ENCODE measurements around the gene HMX1.

Gene HMX1

GRCh38 chr4:8892556-8893226 is 21.1 kb upstream of the HMX1 start:
- no peak for DNase-seq (ENCODE audit: low spot score)

- DNase-seq (ENCODE audit: low spot score) = no peak
Measured at GRCh38 chr4:8891646-8892555, 20.3 kb upstream of the HMX1 start.

- no peak for DNase-seq (ENCODE audit: low spot score)
Measured at GRCh38 chr4:8891255-8891645, 19.6 kb upstream of the HMX1 start.

- no peak for DNase-seq (ENCODE audit: low spot score)
Measured at GRCh38 chr4:8888856-8889255, 17.2 kb upstream of the HMX1 start.

GRCh38 chr4:8886612-8887406 is 15.2 kb upstream of the HMX1 start:
- DNase-seq (ENCODE audit: low spot score) = no peak

- no peak for DNase-seq (ENCODE audit: low spot score)
Measured at GRCh38 chr4:8882239-8882638, 10.6 kb upstream of the HMX1 start.

- DNase-seq (ENCODE audit: low spot score) = no peak
Measured at GRCh38 chr4:8880851-8881250, 9.2 kb upstream of the HMX1 start.

GRCh38 chr4:8879574-8879973 is 7.9 kb upstream of the HMX1 start:
- no peak for DNase-seq (ENCODE audit: low spot score)

GRCh38 chr4:8878421-8878820 is 6.8 kb upstream of the HMX1 start:
- no peak for DNase-seq (ENCODE audit: low spot score)

GRCh38 chr4:8877780-8878040 is 6.1 kb upstream of the HMX1 start:
- no peak for DNase-seq (ENCODE audit: low spot score)

- no peak for DNase-seq (ENCODE audit: low spot score)
Measured at GRCh38 chr4:8876982-8877779, 5.5 kb upstream of the HMX1 start.

GRCh38 chr4:8874896-8875680 is 3.4 kb upstream of the HMX1 start:
- DNase-seq (ENCODE audit: low spot score) = no peak

- DNase-seq (ENCODE audit: low spot score) = no peak
Measured at GRCh38 chr4:8874003-8874895, 2.6 kb upstream of the HMX1 start.

- DNase-seq (ENCODE audit: low spot score) = no peak
Measured at GRCh38 chr4:8872402-8873291, 1.0 kb upstream of the HMX1 start.

GRCh38 chr4:8870647-8871416 is 807 bp downstream of the HMX1 start:
- no peak for DNase-seq (ENCODE audit: low spot score)

GRCh38 chr4:8869898-8870646 is 1.6 kb downstream of the HMX1 start:
- no peak for DNase-seq (ENCODE audit: low spot score)

- no peak for DNase-seq (ENCODE audit: low spot score)
Measured at GRCh38 chr4:8869002-8869897, 2.4 kb downstream of the HMX1 start.
